OCI-LY3 (cell line): ENCODE data around the gene MAGI1.

Experiments
- EZH2phosphoT487 ChIP-seq: fragments of 200-600 bp; shearing (Covaris generic); IDR thresholded peaks from 2 replicates; pipeline ENCODE4 v1.6.1; 2018; ENCODE audit warnings: antibody characterized with exemption, mixed run types, low read depth
- TF ChIP-seq, protein P1 (sequence below): fragments of 200-600, 300-600 bp; sonication (generic); IDR thresholded peaks from 2 replicates; pipeline ENCODE4 v1.5.1; 2014; ENCODE audit warnings: antibody characterized with exemption, low read length, low read depth

DNA sequence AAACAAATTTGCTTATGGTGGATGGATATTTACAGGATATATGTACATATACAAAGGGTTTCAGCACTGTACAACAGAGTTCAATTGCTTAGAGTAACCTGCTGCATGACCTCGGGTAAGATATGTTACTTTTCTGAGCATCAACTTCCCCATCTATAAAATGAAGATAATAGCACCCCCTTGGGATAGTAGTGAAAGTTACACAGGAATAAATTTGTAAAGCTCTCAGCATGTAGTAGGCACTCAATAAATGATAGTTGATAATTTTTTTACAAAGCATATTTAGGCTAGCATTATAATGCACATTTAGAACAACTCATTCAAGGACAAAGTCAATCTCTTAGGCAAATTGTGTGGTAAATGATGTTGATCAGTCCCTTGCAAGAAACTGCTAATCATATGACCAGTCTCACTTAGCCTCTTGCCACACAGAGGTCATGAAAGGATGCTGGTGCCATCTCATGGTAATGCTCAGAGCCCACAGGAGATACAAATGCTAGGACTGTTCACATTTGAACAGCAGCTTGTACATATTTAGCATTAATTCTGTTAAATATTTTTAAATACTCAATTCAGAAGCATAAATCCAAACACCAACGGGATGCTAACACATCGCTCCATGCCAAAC lies 123.9 kb downstream of the MAGI1 start:
- TF ChIP-seq, protein P1, sequence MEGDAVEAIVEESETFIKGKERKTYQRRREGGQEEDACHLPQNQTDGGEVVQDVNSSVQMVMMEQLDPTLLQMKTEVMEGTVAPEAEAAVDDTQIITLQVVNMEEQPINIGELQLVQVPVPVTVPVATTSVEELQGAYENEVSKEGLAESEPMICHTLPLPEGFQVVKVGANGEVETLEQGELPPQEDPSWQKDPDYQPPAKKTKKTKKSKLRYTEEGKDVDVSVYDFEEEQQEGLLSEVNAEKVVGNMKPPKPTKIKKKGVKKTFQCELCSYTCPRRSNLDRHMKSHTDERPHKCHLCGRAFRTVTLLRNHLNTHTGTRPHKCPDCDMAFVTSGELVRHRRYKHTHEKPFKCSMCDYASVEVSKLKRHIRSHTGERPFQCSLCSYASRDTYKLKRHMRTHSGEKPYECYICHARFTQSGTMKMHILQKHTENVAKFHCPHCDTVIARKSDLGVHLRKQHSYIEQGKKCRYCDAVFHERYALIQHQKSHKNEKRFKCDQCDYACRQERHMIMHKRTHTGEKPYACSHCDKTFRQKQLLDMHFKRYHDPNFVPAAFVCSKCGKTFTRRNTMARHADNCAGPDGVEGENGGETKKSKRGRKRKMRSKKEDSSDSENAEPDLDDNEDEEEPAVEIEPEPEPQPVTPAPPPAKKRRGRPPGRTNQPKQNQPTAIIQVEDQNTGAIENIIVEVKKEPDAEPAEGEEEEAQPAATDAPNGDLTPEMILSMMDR: peak; percentile 52
- TF ChIP-seq EZH2phosphoT487: no peak
